NOMO-1 treated with DMSO at 0.1 percent for 48 hours (cell line): ENCODE data around the gene POLR3GL.

Experiments
- DNase-seq: peaks from one replicate; lab custom pipeline; 2025; ENCODE audit not compliant: unreplicated experiment; lab: John Stamatoyannopoulos, UW

POLR3GL gene

DNA sequence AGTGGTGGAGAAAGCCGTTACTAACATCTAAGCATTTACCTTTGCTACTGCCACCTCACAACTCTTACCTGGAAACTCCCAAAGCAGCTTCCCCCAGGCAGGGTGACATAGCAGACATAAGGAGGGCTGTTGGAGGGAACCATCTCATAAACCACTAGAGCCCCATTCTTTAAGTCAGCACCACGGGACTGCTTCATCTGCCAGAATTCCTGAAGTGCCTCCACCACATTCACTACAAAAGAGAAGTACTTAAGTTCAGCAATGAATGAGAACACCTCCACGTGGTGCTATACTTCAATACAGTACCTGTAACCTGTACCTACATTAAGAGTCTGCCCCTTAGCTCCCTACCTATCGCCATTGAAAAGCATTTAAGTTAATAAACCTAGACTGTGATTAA, 16.9 kb upstream of the POLR3GL start:
- DNase-seq, result no peak

- no peak for DNase-seq
Observed at GRCh38 chr1:145949219-145949618, 15.3 kb upstream of the POLR3GL start.

DNA sequence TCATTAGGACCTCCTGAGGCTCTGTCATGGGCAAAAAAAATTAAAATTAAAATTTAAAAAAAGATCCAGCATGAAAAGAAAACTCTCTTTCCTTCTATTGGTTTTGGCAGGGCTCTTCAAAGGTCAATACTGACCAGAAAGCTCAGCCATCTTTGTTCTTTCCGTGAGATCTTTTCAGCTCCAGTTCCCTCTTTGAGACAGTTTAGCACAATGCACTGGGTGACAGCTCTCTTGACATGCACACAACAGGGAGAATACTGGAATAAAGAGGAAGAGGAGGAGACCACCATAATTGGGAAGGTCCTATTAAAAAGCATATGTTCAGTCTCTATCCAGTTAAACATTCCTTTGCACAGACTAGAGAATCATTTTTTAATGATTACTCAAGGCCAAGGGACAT, 13.0 kb upstream of the POLR3GL start:
- no peak for DNase-seq

GRCh38 chr1:145952903-145953302, 11.6 kb upstream of the POLR3GL start:
- DNase-seq, result no peak

DNA sequence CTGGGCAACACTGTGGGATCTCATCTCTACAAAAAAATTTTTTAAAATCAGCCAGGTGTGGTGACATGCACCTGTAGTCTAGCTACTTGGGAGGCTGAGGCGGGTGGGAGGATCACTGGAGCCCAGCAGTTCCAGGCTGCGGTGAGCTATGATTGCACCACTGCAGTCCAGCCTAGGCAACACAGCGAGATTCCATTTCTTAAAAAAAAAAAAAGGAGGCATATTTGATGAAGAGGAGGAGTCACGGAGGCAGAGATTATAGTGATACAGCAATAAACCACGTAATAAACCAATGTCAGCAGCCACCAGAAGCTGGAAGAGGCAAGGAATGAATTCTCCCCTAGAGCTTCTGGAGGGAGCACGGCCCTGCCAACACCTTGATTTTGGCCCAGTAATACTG, 10.6 kb upstream of the POLR3GL start:
- no peak for DNase-seq

DNA sequence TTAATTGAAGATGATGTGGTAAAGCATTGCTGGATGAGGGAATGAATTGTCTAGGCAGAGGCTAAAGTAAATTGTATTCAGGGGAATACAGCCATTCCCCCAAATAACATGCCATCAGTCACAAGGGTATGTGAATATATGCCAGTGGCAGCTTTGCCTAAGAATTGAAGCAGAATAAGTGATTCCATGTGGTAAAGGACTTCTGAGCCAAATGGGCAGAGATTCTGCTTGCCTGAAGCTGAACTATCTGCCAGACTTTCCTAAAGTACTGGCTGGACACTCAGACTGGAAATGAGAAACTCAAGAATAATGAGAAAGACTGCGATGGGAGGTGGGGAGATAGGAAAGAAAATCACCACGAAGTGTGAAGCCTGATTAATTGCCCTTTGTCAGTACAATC, 9.1 kb upstream of the POLR3GL start:
- DNase-seq, result no peak

DNA sequence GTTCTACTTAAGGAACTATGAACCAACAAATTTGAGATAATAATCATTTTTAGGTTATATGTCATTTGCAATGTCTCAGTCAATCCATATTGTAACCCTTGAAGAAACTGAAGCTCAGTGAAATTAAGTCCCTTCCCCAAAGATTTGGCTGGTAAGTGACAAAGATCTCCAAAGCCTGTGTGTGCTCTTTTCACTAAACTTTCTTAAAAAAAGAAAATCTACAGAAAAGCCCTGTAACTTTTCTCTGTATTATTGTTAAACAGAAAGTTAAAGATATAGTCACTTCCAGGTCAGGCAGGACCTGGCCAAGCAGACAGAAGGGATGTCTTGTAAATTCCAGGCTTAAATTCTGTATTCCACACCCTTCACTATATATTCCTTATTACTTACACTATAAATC, 8.1 kb upstream of the POLR3GL start:
- DNase-seq, result no peak

DNA sequence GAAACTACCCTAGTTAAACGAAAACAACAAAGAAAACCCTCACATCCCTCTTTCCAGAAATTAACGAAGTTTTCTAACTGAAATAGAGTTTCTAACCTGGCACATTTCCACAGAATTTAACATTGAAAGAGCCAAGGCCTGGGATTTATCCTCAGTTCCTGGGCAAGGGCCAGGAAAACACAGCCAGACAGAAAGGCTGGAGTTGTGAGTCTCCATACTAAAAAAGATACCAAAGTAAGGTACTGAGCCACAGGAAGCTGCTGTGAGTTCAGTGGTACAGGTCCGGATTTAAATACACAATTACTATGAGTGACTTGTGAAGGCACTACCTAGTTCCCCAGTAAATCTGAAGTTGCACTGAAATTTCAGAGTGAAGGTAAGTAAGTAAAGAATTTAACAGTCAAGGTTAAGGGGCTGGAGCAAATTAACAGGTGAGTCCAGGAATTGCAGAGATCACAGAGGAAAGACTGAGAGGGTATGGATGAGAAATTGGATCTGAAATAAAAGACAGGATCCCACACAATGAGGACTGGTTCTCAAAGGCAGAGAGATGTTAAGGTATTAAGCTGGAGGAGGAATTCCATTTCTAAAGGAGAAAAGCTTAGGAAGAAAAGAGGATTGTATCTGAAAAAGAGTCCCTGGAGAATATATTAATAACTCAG, 7.6 kb upstream of the POLR3GL start:
- no peak for DNase-seq

DNA sequence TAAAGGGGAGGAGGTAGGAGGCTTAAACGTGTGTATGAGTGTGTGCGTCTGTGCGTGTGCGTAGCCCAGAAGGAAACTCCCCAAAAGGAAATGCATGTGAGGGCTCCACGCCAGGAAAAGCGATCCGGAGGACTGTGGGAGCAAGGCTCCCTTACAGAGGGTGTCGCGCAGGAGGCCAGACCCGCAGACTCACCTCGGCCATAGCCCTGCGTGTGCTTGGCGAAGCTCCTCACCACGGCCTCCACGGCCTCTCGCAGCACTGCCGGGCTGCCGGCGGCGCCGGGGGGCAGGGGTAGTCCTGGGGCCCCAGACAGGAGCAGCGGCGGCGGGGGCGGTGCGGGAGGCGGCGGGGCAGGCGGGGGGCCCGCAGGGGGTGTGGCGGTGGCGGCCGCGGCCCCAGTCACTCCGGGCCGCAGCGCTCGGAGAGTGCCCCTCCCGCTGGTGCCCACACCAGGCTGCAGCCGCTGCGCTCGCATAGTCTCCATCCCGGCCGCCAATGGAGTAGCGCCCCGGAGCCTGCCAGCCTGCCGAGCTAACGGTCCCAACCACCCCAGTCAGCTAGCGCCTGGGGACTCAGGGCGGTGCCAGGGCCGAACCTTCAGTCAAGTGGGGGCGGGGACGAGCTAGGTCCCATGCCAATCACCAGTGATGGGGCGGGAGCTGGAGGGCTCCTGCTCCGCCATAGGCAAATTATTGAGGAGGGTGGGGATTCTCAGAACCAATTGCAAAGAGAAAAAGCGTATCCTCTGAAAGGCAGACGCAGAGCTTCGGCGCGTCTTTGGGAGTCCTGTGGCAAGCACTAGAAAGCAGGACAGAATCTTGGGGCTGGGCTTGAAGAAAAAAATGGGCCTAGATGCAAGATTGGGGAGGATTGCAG, 6.8 kb upstream of the POLR3GL start, which contains the start of gene LIX1L:
LIX1L (minus strand) TSS at position 575 of the 877 bp plus-strand sequence; CDS start at position 485, 90 bp downstream.
- peak; percentile 92 for DNase-seq

GRCh38 chr1:145958734-145959133, 5.8 kb upstream of the POLR3GL start:
- no peak for DNase-seq

GRCh38 chr1:145959333-145959732, 5.2 kb upstream of the POLR3GL start:
- DNase-seq, result no peak

- DNase-seq, result no peak
Observed at GRCh38 chr1:145959957-145960467, 4.5 kb upstream of the POLR3GL start.

- peak; percentile 4 for DNase-seq
Observed at GRCh38 chr1:145960468-145961108, 3.9 kb upstream of the POLR3GL start.

- DNase-seq, result no peak
Observed at GRCh38 chr1:145961109-145961424, 3.4 kb upstream of the POLR3GL start.

- no peak for DNase-seq
Observed at GRCh38 chr1:145961425-145962156, 2.9 kb upstream of the POLR3GL start.

DNA sequence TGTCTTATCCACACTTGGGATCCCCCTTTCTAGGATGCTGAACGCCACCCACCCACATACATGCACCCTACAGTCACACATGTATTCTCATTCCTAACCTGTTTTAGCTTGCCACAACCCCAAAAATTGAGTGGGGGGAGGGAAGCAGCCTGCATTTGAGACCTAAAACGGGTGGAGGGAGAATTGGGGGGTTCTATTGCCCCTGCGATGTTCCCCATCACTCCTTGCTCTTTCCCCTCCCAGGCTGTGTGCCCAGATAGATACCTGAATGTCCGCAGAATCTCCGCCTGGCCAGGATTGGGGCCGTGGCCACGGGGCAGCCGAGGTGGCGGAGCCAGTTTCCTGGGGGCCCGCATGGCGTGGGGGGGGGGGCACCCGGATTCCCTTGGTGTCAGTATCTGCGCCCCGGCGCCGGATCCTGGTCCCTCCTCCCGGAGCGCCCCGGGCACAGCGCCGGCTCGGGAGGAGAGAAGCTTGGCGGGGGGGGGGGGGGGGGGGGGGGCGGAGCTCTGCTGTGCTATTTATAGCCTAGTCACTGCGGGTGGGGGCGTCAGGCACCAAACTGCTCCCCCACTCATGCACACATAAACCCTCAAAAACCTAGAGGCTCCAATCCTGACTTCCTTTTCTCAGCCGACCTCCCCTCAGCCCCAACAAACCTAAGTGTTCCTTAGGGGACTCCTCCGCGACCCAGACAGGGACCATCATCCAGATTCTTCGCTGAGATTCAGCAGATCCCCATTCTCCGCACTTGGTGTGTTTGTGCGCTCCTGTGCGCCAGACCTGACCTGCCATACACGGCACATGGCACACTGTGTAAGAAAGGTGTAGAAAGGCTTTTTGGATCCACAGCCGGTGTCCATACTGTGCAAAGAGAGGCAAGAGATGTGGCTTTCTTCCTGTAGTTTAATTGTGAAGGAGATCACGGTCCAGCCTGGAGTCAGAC, 2.1 kb upstream of the POLR3GL start:
- DNase-seq, result no peak

DNA sequence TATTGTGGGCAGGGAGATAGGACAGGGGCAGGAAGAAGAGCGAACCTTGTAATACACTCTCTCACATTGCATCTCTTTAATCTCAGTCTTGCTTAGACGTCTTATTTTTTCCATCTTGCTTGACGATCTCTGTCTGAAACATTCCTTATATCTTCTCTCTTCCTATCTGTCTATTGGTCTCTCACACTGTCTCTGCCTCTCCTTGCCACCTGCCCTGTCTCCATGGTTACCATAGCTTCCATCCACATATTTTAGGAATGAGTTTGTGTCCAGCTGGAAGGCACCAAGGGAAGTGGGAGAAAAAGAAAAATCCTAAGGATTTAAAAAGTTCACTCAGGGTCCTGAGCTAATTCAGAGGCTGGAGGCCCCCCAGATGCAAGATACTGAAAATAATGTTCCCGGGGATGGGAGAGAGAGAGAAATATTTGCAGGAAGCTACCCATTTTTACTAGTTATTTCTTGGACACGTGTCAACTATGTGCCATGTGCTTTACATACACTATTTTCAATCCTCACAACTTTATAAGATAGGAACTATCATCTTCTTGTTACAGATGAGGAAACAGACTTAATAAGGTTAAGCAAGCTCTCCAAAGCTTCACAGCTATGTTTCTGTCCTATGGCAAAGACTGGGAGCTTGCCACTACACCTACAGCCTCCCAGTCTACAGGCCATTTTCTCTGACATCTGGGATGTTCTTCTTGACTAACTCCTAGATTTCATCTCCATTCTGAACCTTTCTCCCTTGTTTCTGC, 1.0 kb upstream of the POLR3GL start:
- no peak for DNase-seq

GRCh38 chr1:145965119-145965744, 742 bp downstream of the POLR3GL start:
- DNase-seq, result no peak

GRCh38 chr1:145967288-145967687, 2.8 kb downstream of the POLR3GL start:
- DNase-seq, result no peak
